A673 (cell line): ENCODE measurements around the gene ERC1. TPM values are rescaled to one million over a fixed set of nuclear protein-coding genes. Genes with fewer than 3 reads are reported as not detected.

Source experiments
- BruUV-seq: library from RNA; stranded (reverse); fragments of 400-500 nt; replicated peaks from 2 replicates; lab custom pipeline; 2021; lab: Mats Ljungman, UMichigan
- CTCF ChIA-PET: fragments of 300-600 bp; sonication (Branson Sonifier 250); formaldehyde crosslinking; loops from one replicate; lab custom pipeline; 2022; ENCODE audit warnings: antibody characterized with exemption; lab: Charles Lee
- POLR2A ChIA-PET: fragments of 300-600 bp; sonication (Branson Sonifier 250); formaldehyde crosslinking; loops from one replicate; lab custom pipeline; 2022; ENCODE audit warnings: antibody characterized with exemption; ENCODE audit not compliant: low non-redundant PET; lab: Charles Lee
- DNase-seq: peaks from one replicate; pipeline ENCODE4 v3.0.0-alpha.2; 2015; ENCODE audit warnings: low spot score
- H3K27ac ChIP-seq: fragments of 200-600 bp; sonication (generic); 2 replicates; pipeline ENCODE4 v1.5.1; 2016; ENCODE audit warnings: mixed run types, low read depth, mild to moderate bottlenecking, mixed read lengths, antibody characterized with exemption, low read length; ENCODE audit not compliant: poor library complexity, severe bottlenecking
- H3K27me3 ChIP-seq: fragments of 200-600 bp; sonication (generic); replicated peaks from 2 replicates; pipeline ENCODE4 v1.6.1; 2017; ENCODE audit warnings: mixed run types, low read depth, mild to moderate bottlenecking, mixed read lengths, antibody characterized with exemption, low read length; ENCODE audit not compliant: insufficient read depth, poor library complexity
- H3K36me3 ChIP-seq: fragments of 200-600 bp; sonication (generic); 2 replicates; pipeline ENCODE4 v1.6.1; 2016; ENCODE audit warnings: mixed run types, mild to moderate bottlenecking, mixed read lengths, antibody characterized with exemption, low read length; ENCODE audit not compliant: insufficient read depth, poor library complexity, severe bottlenecking
- H3K4me1 ChIP-seq: fragments of 200-600 bp; sonication (generic); 2 replicates; pipeline ENCODE4 v1.6.1; 2017; ENCODE audit warnings: mixed run types, mild to moderate bottlenecking, mixed read lengths, antibody characterized with exemption, low read length; ENCODE audit not compliant: insufficient read depth, poor library complexity, severe bottlenecking
- H3K4me3 ChIP-seq: fragments of 200-600 bp; sonication (generic); 2 replicates; pipeline ENCODE4 v1.5.1; 2016; ENCODE audit warnings: low read depth, mixed run types, mild to moderate bottlenecking, mixed read lengths, low read length; ENCODE audit not compliant: poor library complexity, severe bottlenecking
- H3K9me3 ChIP-seq: fragments of 200-600 bp; sonication (generic); 2 replicates; pipeline ENCODE4 v1.6.1; 2016; ENCODE audit warnings: mixed run types, low read depth, mild to moderate bottlenecking, mixed read lengths, antibody characterized with exemption, low read length; ENCODE audit not compliant: poor library complexity, severe bottlenecking
- CTCF ChIP-seq: fragments of 300-800, 200-600 bp; sonication (generic); conservative IDR thresholded peaks from 2 replicates; pipeline ENCODE4 v1.5.1; 2017; ENCODE audit warnings: low read depth, mild to moderate bottlenecking, antibody characterized with exemption, low read length, moderate library complexity, mixed read lengths
- EZH2 ChIP-seq: fragments of 200-600 bp; sonication (generic); IDR thresholded peaks from 2 replicates; pipeline ENCODE4 v1.6.1; 2017; ENCODE audit warnings: borderline replicate concordance, low read depth, mild to moderate bottlenecking, mixed read lengths, antibody characterized with exemption, low read length; ENCODE audit not compliant: poor library complexity, severe bottlenecking
- intact Hi-C: fragments of 100-400 bp; cut with micrococcal nuclease; formaldehyde crosslinking; loops from one replicate; pipeline ENCODE4 v1.10.0; 2022; ENCODE audit not compliant: unreplicated experiment
- total RNA-seq: library from RNA; stranded (reverse); gene quantifications from 2 replicates; pipeline ENCODE4 v1.2.3, GENCODE V29; 2021

ERC1 gene
- total RNA-seq, 1 experiment from 2014 or later = 60.7 TPM

DNA sequence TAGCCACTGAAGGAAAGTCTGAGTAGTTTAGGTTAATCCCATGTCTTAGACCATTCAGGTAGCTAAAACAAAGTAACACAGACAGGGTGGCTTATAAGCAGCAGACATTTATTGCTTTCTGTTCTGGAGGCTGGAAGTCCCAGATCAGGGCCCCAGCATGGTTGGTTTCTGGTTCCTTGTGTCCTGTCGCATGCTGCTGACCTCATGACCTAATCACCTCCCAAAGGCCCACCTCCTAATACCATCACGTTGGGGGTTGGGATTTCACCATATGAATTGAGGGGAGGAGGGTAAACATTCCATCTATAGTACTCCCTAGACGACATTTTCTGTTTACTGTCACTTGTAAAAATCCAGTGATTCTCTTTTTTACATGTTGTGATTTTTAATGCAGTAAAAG, 454.8 kb downstream of the ERC1 start:
- no peak for DNase-seq
- Histone ChIP-seq H3K27ac (no peak overlapping the region), H3K9me3 (no peaks in the 10 kb centered on the region), H3K27me3 (no peaks in the 10 kb centered on the region), H3K4me3 (no peak overlapping the region), H3K36me3 (no peaks in the 10 kb centered on the region), H3K4me1 (no peaks in the 10 kb centered on the region)
- BruUV-seq = no TSS peak
- CTCF ChIA-PET = no interaction called here
- TF ChIP-seq EZH2 = no peak
- POLR2A ChIA-PET = no interaction called here
- intact Hi-C loops = no loop called here

DNA sequence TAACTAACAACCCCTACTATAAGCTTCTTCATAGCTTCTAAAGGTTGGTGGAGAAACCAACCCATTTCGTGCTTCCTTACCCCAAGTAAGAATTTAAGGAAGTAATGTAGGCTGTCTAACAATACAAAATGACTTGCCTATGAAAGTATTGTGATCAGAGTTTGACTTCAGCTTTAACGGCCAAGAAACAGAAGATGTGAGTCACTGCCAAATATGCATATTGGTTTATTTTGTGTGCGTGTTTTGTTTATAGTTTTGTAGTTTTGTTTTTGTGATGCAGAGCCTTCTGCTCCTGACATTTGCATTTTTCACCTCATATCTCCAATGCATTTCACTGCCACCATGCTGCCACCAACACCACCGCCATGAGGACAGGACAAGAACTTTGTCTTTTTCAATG, 457.3 kb downstream of the ERC1 start:
- no peak for DNase-seq
- ChIA-PET POLR2A (no interaction called here), CTCF (no interaction called here)
- H3K4me3 ChIP-seq = no peak overlapping the region
- TF ChIP-seq EZH2 (no peak), CTCF (no peak)
- H3K27me3 ChIP-seq = no peaks in the 10 kb centered on the region
- H3K4me1 ChIP-seq = no peaks in the 10 kb centered on the region
- intact Hi-C loops = no loop called here
- no peak overlapping the region for H3K27ac ChIP-seq
- H3K36me3 ChIP-seq = no peaks in the 10 kb centered on the region
- H3K9me3 ChIP-seq = no peaks in the 10 kb centered on the region
- BruUV-seq = no TSS peak

DNA sequence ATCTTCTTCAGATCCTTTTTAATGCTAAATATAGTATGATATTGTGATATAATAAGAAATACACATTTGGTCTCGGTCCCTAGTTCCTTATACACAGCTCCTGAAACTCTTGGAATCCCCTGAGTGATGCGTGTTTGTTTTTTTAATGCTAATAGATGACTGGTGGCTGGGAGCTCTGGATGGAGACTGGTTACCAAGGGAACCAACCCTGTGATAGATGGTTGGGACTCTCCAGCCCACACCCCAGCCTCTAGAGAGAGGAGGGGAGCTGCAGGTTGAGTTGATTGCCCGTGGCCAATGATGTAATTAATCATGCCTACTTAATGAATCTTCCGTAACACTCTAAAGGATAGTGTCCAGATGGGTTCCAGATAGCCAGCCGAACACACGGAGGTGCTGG, 462.8 kb downstream of the ERC1 start:
- no TSS peak for BruUV-seq

More for the DNA sequence above, 462.8 kb downstream of the ERC1 start:
- Histone ChIP-seq H3K4me1 (no peaks in the 10 kb centered on the region), H3K27ac (no peak overlapping the region), H3K36me3 (no peaks in the 10 kb centered on the region), H3K4me3 (no peak overlapping the region), H3K9me3 (no peaks in the 10 kb centered on the region), H3K27me3 (no peaks in the 10 kb centered on the region)
- CTCF ChIA-PET = no interaction called here
- DNase-seq = no peak
- POLR2A ChIA-PET = no interaction called here
- TF ChIP-seq EZH2 = no peak
- no peak for TF ChIP-seq CTCF
- intact Hi-C loops = no loop called here
